Ascending aorta (tissue), 2 donors: ENCODE data around the gene PACRG. TPM values are rescaled to one million over a fixed set of nuclear protein-coding genes. Genes with fewer than 3 reads are reported as not detected.
"Not testable (repeated sequence)": the region's sequence is repeated elsewhere in the genome, so short reads cannot be mapped to it uniquely, and the experiment has no call there.

Experiments used
- DNase-seq, 2 donors: peaks; one replicate each; pipeline ENCODE4 v3.0.0-alpha.2; 2019; ENCODE audit warnings: low spot score in 2 of 2
- H3K27ac ChIP-seq, 2 donors: fragments of 200-600 bp; sonication (generic); one replicate each; pipeline ENCODE4 v1.5.1; 2016 to 2017; ENCODE audit warnings: mild to moderate bottlenecking in 1 of 2
- H3K27me3 ChIP-seq: fragments of 200-600 bp; sonication (generic); one replicate; pipeline ENCODE4 v1.5.1; 2017
- H3K36me3 ChIP-seq, 2 donors: fragments of 200-600 bp; sonication (generic); one replicate each; pipeline ENCODE4 v1.5.1; 2016
- H3K4me1 ChIP-seq, 2 donors: fragments of 200-600 bp; sonication (generic); one replicate each; pipeline ENCODE4 v1.5.1; 2016 to 2017; ENCODE audit warnings: mild to moderate bottlenecking in 1 of 2
- H3K4me3 ChIP-seq, 2 donors: fragments of 200-600 bp; sonication (generic); one replicate each; pipeline ENCODE4 v1.5.1; 2016 to 2017; ENCODE audit warnings: mild to moderate bottlenecking in 1 of 2
- H3K9me3 ChIP-seq, 2 donors: fragments of 200-600 bp; sonication (generic); one replicate each; pipeline ENCODE4 v1.5.1; 2016
- CTCF ChIP-seq, 3 experiments: fragments of 200-600 bp in 2 of 3; fragments of 450-650 bp in 1 of 3; sonication (generic) in 2 of 3; IDR thresholded peaks; one replicate each; pipeline ENCODE4 v1.5.1; 2016 to 2019; ENCODE audit warnings: antibody characterized with exemption in 3 of 3, mild to moderate bottlenecking in 1 of 3, moderate library complexity in 1 of 3
- intact Hi-C: fragments of 100-400 bp; cut with DNase I; formaldehyde crosslinking; loops from one replicate; pipeline ENCODE4 v1.15.1; 2023
- total RNA-seq: library from RNA; depleted of rRNA; stranded (reverse); fragments of >200 nt; gene quantifications from one replicate; pipeline ENCODE4 v1.1.0, GENCODE V29; 2016

PACRG gene
- not detected for total RNA-seq

GRCh38 chr6:162727322-162728182 lies at the start of gene PACRG, which contains the start of gene PRKN:
Gene PACRG (plus strand): TSS chr6:162727974.
Gene PRKN (minus strand): TSS chr6:162727766.
- Histone ChIP-seq H3K9me3 (peaks cover 0 to 5% of the 10 kb centered on the region in 2 donors), H3K4me3 (peak within 1 kb of the TSS; percentile 74 to 100), H3K4me1 (peaks cover 0 to 3% of the 10 kb centered on the region in 2 donors), H3K36me3 (no peaks in the 10 kb centered on the region), H3K27ac (peak within 1 kb of the TSS; percentile 76 to 77), H3K27me3 (no peaks in the 10 kb centered on the region)
- peak; percentile 94 to 100 for DNase-seq
- TF ChIP-seq CTCF (IDR thresholded peaks at IDR 0.05) = no peak
- intact Hi-C loops = loop anchor here (5.0 to 10.0 kb wide), 6 partner anchors 607 to 1735 kb away; partner anchors contain the start of genes AGPAT4, MAP3K4 and QKI

- DNase-seq, H3K27ac ChIP-seq, H3K36me3 ChIP-seq, H3K4me3 ChIP-seq, H3K27me3 ChIP-seq, intact Hi-C loops, H3K9me3 ChIP-seq, H3K4me1 ChIP-seq: not testable (repeated sequence)
Observed at GRCh38 chr6:162678896-162679295, 48.9 kb upstream of the PACRG start.

GRCh38 chr6:162679681-162680080 lies 48.1 kb upstream of the PACRG start:
- TF ChIP-seq CTCF (IDR thresholded peaks at IDR 0.05) = no peak
- intact Hi-C loops = no loop called here
- Histone ChIP-seq H3K36me3 (no peaks in the 10 kb centered on the region), H3K27ac (no peak overlapping the region), H3K9me3 (no peaks in the 10 kb centered on the region), H3K27me3 (no peaks in the 10 kb centered on the region), H3K4me3 (no peak overlapping the region), H3K4me1 (peaks cover 0 to 3% of the 10 kb centered on the region in 2 donors)
- no peak for DNase-seq

- Histone ChIP-seq H3K9me3 (no peaks in the 10 kb centered on the region), H3K4me3 (no peak overlapping the region), H3K4me1 (peaks cover 0 to 3% of the 10 kb centered on the region in 2 donors), H3K27me3 (no peaks in the 10 kb centered on the region), H3K27ac (no peak overlapping the region), H3K36me3 (no peaks in the 10 kb centered on the region)
- TF ChIP-seq CTCF (IDR thresholded peaks at IDR 0.05) = no peak
- intact Hi-C loops = no loop called here
- DNase-seq = no peak
Observed at GRCh38 chr6:162680367-162680766, 47.4 kb upstream of the PACRG start.

GRCh38 chr6:162680871-162681270 lies 46.9 kb upstream of the PACRG start:
- Histone ChIP-seq H3K36me3 (no peaks in the 10 kb centered on the region), H3K4me1 (peaks cover 0 to 3% of the 10 kb centered on the region in 2 donors), H3K4me3 (no peak overlapping the region), H3K9me3 (no peaks in the 10 kb centered on the region), H3K27ac (no peak overlapping the region), H3K27me3 (no peaks in the 10 kb centered on the region)
- intact Hi-C loops = no loop called here
- TF ChIP-seq CTCF (IDR thresholded peaks at IDR 0.05) = no peak
- no peak for DNase-seq

GRCh38 chr6:162681447-162681846 lies 46.3 kb upstream of the PACRG start:
- Histone ChIP-seq H3K4me1 (peaks cover 0 to 3% of the 10 kb centered on the region in 2 donors), H3K36me3 (no peaks in the 10 kb centered on the region), H3K27me3 (no peaks in the 10 kb centered on the region), H3K9me3 (no peaks in the 10 kb centered on the region), H3K27ac (no peak overlapping the region), H3K4me3 (no peak overlapping the region)
- no peak for DNase-seq
- intact Hi-C loops = no loop called here
- no peak for TF ChIP-seq CTCF (IDR thresholded peaks at IDR 0.05)
